ENCODE data around the gene FNDC3B.
A peak's percentile ranks its signal among the peaks of the same experiment; 100 is the strongest.

FNDC3B gene

GRCh38 chr3:172314591-172315160 lies 275.3 kb downstream of the FNDC3B start:
- TF ChIP-seq TAF1 (IDR thresholded peaks at IDR 0.05; ENCODE audit: borderline replicate concordance, insufficient read depth, low read length) (no peak), SIN3A (IDR thresholded peaks at IDR 0.05; ENCODE audit: borderline replicate concordance, insufficient read depth, low read length) (no peak), POLR2AphosphoS5 (IDR thresholded peaks at IDR 0.05; ENCODE audit: low read depth, low read length) (no peak), FOXP2 (optimal IDR thresholded peaks at IDR 0.05; ENCODE audit: borderline replicate concordance, extremely low read depth, extremely low read length, insufficient read depth) (no peak), REST (IDR thresholded peaks at IDR 0.05; ENCODE audit: insufficient read depth in 1 of 2, low read depth in 2 of 2, low read length in 2 of 2) (no peak)

GRCh38 chr3:172315401-172316091 lies 276.2 kb downstream of the FNDC3B start:
- TF ChIP-seq SIN3A (IDR thresholded peaks at IDR 0.05; ENCODE audit: borderline replicate concordance, insufficient read depth, low read length) (no peak), REST (IDR thresholded peaks at IDR 0.05; ENCODE audit: insufficient read depth in 1 of 2, low read depth in 2 of 2, low read length in 2 of 2) (no peak), POLR2AphosphoS5 (IDR thresholded peaks at IDR 0.05; ENCODE audit: low read depth, low read length) (no peak), FOXP2 (optimal IDR thresholded peaks at IDR 0.05; ENCODE audit: borderline replicate concordance, extremely low read depth, extremely low read length, insufficient read depth) (no peak), TAF1 (IDR thresholded peaks at IDR 0.05; ENCODE audit: borderline replicate concordance, insufficient read depth, low read length) (no peak)

GRCh38 chr3:172316758-172317157 lies 277.4 kb downstream of the FNDC3B start:
- no peak for TF ChIP-seq SIN3A (IDR thresholded peaks at IDR 0.05; ENCODE audit: borderline replicate concordance, insufficient read depth, low read length)
- no peak for TF ChIP-seq FOXP2 (optimal IDR thresholded peaks at IDR 0.05; ENCODE audit: borderline replicate concordance, extremely low read depth, extremely low read length, insufficient read depth)
- TF ChIP-seq TAF1 (IDR thresholded peaks at IDR 0.05; ENCODE audit: borderline replicate concordance, insufficient read depth, low read length) = no peak
- no peak for TF ChIP-seq REST (IDR thresholded peaks at IDR 0.05; ENCODE audit: insufficient read depth in 1 of 2, low read depth in 2 of 2, low read length in 2 of 2)
- no peak for TF ChIP-seq POLR2AphosphoS5 (IDR thresholded peaks at IDR 0.05; ENCODE audit: low read depth, low read length)

GRCh38 chr3:172317481-172317880 lies 278.1 kb downstream of the FNDC3B start:
- TF ChIP-seq TAF1 (IDR thresholded peaks at IDR 0.05; ENCODE audit: borderline replicate concordance, insufficient read depth, low read length) (no peak), SIN3A (IDR thresholded peaks at IDR 0.05; ENCODE audit: borderline replicate concordance, insufficient read depth, low read length) (no peak)

- TF ChIP-seq REST (IDR thresholded peaks at IDR 0.05; ENCODE audit: insufficient read depth in 1 of 2, low read depth in 2 of 2, low read length in 2 of 2) (no peak), TAF1 (IDR thresholded peaks at IDR 0.05; ENCODE audit: borderline replicate concordance, insufficient read depth, low read length) (no peak), POLR2AphosphoS5 (IDR thresholded peaks at IDR 0.05; ENCODE audit: low read depth, low read length) (no peak), SIN3A (IDR thresholded peaks at IDR 0.05; ENCODE audit: borderline replicate concordance, insufficient read depth, low read length) (0 out of 2 replicates have a peak, but pooled peaks have one; percentile 12)
Measured at GRCh38 chr3:172317984-172318383, 278.6 kb downstream of the FNDC3B start.

All from PFSK-1 (cell line).